Esophagus squamous epithelium (tissue), 5 donors: ENCODE measurements around the gene ABLIM2. TPM values are rescaled to one million over a fixed set of nuclear protein-coding genes. Genes with fewer than 3 reads are reported as not detected.

Experiments
- DNase-seq: peaks from one replicate; lab custom pipeline; 2025; lab: John Stamatoyannopoulos, UW
- H3K27ac ChIP-seq, 4 donors: fragments of 200-600 bp; sonication (generic); one replicate each; pipeline ENCODE4 v1.5.1; 2016 to 2019; ENCODE audit warnings: mild to moderate bottlenecking in 1 of 4
- H3K27me3 ChIP-seq, 4 donors: fragments of 200-600 bp; sonication (generic); 1 replicate in 3 of 4; 2 replicates in 1 of 4; pipeline versions ENCODE4 v1.5.1 to v1.6.0; 2017 to 2021; ENCODE audit warnings: antibody characterized with exemption in 1 of 4
- H3K36me3 ChIP-seq, 3 donors: fragments of 200-600 bp; sonication (generic); one replicate each; pipeline ENCODE4 v1.5.1; 2016 to 2019
- H3K4me1 ChIP-seq, 3 donors: fragments of 200-600 bp; sonication (generic); one replicate each; pipeline ENCODE4 v1.5.1; 2017 to 2019
- H3K4me3 ChIP-seq, 4 donors: fragments of 200-600 bp; sonication (generic); 1 replicate in 3 of 4; 2 replicates in 1 of 4; pipeline ENCODE4 v1.5.1; 2016 to 2019; ENCODE audit warnings: mild to moderate bottlenecking in 2 of 4, moderate library complexity in 1 of 4
- H3K9me3 ChIP-seq, 3 donors: fragments of 200-600 bp; sonication (generic); one replicate each; pipeline ENCODE4 v1.5.1; 2016 to 2019
- CTCF ChIP-seq, 6 experiments: fragments of 450-650 bp in 4 of 6; fragments of 200-600 bp in 2 of 6; sonication (generic) in 2 of 6; IDR thresholded peaks; one replicate each; pipeline ENCODE4 v1.5.1; 2016 to 2019; ENCODE audit warnings: antibody characterized with exemption in 6 of 6, mild to moderate bottlenecking in 4 of 6, moderate library complexity in 4 of 6
- POLR2A ChIP-seq, 4 donors: fragments of 450-650 bp; IDR thresholded peaks; one replicate each; pipeline ENCODE4 v1.6.1; 2017; ENCODE audit warnings: antibody characterized with exemption in 4 of 4, mild to moderate bottlenecking in 4 of 4, moderate library complexity in 3 of 4
- WGBS, 2 donors: methylation state at CpG; one replicate each; pipeline ENCODE4 v1.1.5; 2018; 5-methylcytosine and 5-hydroxymethylcytosine counted together
- intact Hi-C: fragments of 100-400 bp; cut with DNase I; formaldehyde crosslinking; loops from one replicate; pipeline ENCODE4 v1.15.0; 2022
- total RNA-seq, 4 donors: library from RNA; depleted of rRNA; stranded (reverse); fragments of >200 nt; gene quantifications; one replicate each; pipeline ENCODE4 v1.1.0, GENCODE V29; 2016
- donor health status: DM: yes; HTN: yes; CAD: no.

Gene ABLIM2
- total RNA-seq, 4 donors from 2014 or later = 13.5 to 26.7 (median 15.7) TPM

GRCh38 chr4:8112036-8112576, 46.5 kb downstream of the ABLIM2 start:
- H3K27me3 ChIP-seq = peaks cover 0 to 11% (median 0%) of the 10 kb centered on the region in 4 donors
- no peaks in the 10 kb centered on the region for H3K36me3 ChIP-seq
- peaks cover 0 to 22% (median 6%) of the 10 kb centered on the region in 3 donors for H3K4me1 ChIP-seq
- no peak for DNase-seq
- H3K27ac ChIP-seq = no peak overlapping the region
- TF ChIP-seq CTCF (IDR thresholded peaks at IDR 0.05) = no peak
- no peak for TF ChIP-seq POLR2A (IDR thresholded peaks at IDR 0.05)
- intact Hi-C loops = no loop called here
- H3K9me3 ChIP-seq = no peaks in the 10 kb centered on the region
- no peak overlapping the region for H3K4me3 ChIP-seq
- WGBS, 2 donors = 61 to 69% methylated on average over 8 to 9 of the region's 9 CpGs

- no peak for TF ChIP-seq POLR2A (IDR thresholded peaks at IDR 0.05)
- no peak for TF ChIP-seq CTCF (IDR thresholded peaks at IDR 0.05)
- 30 to 52% methylated on average over 4 to 15 of the region's 29 CpGs for WGBS, 2 donors
- Histone ChIP-seq H3K36me3 (peaks cover 0 to 12% (median 0%) of the 10 kb centered on the region in 3 donors), H3K4me1 (peaks cover 0 to 22% (median 6%) of the 10 kb centered on the region in 3 donors), H3K27ac (no peak overlapping the region), H3K27me3 (peaks cover 0 to 11% (median 0%) of the 10 kb centered on the region in 4 donors), H3K9me3 (no peaks in the 10 kb centered on the region), H3K4me3 (no peak overlapping the region)
- intact Hi-C loops = no loop called here
- no peak for DNase-seq
These were observed 48.3 kb downstream of the ABLIM2 start for GRCh38 chr4:8110071-8110986.

GRCh38 chr4:8109406-8110065, 49.1 kb downstream of the ABLIM2 start:
- 90 to 92% methylated on average over 12 to 14 of the region's 20 CpGs for WGBS, 2 donors
- intact Hi-C loops = no loop called here

GRCh38 chr4:8108991-8109390, 49.6 kb downstream of the ABLIM2 start:
- H3K27ac ChIP-seq = no peak overlapping the region
- no peak for DNase-seq
- no peak overlapping the region for H3K4me3 ChIP-seq
- peaks cover 0 to 21% (median 0%) of the 10 kb centered on the region in 4 donors for H3K27me3 ChIP-seq
- TF ChIP-seq CTCF (IDR thresholded peaks at IDR 0.05) = no peak
- intact Hi-C loops = no loop called here
- 77 to 100% methylated on average over 3 to 6 of the region's 14 CpGs for WGBS, 2 donors
- peaks cover 0 to 12% (median 5%) of the 10 kb centered on the region in 3 donors for H3K4me1 ChIP-seq
- no peaks in the 10 kb centered on the region for H3K9me3 ChIP-seq
- peaks cover 0 to 25% (median 5%) of the 10 kb centered on the region in 3 donors for H3K36me3 ChIP-seq

More at GRCh38 chr4:8109406-8110065, 49.1 kb downstream of the ABLIM2 start:
- Histone ChIP-seq H3K4me1 (peaks cover 0 to 17% (median 6%) of the 10 kb centered on the region in 3 donors), H3K27ac (no peak overlapping the region), H3K27me3 (peaks cover 0 to 17% (median 0%) of the 10 kb centered on the region in 4 donors), H3K9me3 (no peaks in the 10 kb centered on the region), H3K36me3 (peaks cover 0 to 20% (median 5%) of the 10 kb centered on the region in 3 donors), H3K4me3 (no peak overlapping the region)
- no peak for DNase-seq
- TF ChIP-seq POLR2A (IDR thresholded peaks at IDR 0.05) (no peak), CTCF (IDR thresholded peaks at IDR 0.05) (no peak)
